Measurements from ENCODE around the gene CDK3. TPM values are rescaled to one million over a fixed set of nuclear protein-coding genes. Genes with fewer than 3 reads are reported as not detected.

Gene CDK3
- total and polyA plus RNA-seq, 2 of the 4 experiments (the other 2 are of a cell fraction): 0.72 to 8.8 TPM

- Histone ChIP-seq H2AK9ac (replicated peaks; ENCODE audit: low read depth, low read length, poor library complexity) (no peak overlapping the region), H4K20me1 (ENCODE audit: insufficient read depth, low read length) (peaks cover 4% of the 10 kb centered on the region; the same call in 1 of the 2 replicates), H2BK20ac (ENCODE audit: low read depth, low read length) (no peak overlapping the region), H3K23ac (ENCODE audit: low read depth, low read length) (no peak overlapping the region), H3K18ac (ENCODE audit: low read depth, low read length) (no peak overlapping the region), H3K4me3 (ENCODE audit: insufficient read depth, low read depth, low read length) (no peak overlapping the region), H2AFZ (replicated peaks; ENCODE audit: low read length, poor library complexity) (no peak overlapping the region), H3K36me3 (ENCODE audit: control insufficient read depth, insufficient read depth, low read length) (peaks cover 18% of the 10 kb centered on the region), H3K9me1 (ENCODE audit: insufficient read depth, low read length) (no peaks in the 10 kb centered on the region; the same call in 1 of the 2 replicates), H2BK5ac (ENCODE audit: low read depth, low read length, poor library complexity, severe bottlenecking) (no peak overlapping the region), H2BK15ac (ENCODE audit: low read depth, low read length) (no peak overlapping the region), H3K27me3 (ENCODE audit: control insufficient read depth, insufficient read depth, low read length) (no peaks in the 10 kb centered on the region), H4K91ac (ENCODE audit: insufficient read depth, low read depth, low read length) (no peak overlapping the region), H3K4me2 (ENCODE audit: low read depth, low read length) (no peak overlapping the region), H2BK120ac (ENCODE audit: low read depth, low read length) (no peak overlapping the region), H3K79me1 (ENCODE audit: low read depth in 1 of 2, low read length in 2 of 2) (peaks cover 22 to 44% of the 10 kb centered on the region in 2 experiments), H3K27ac (ENCODE audit: insufficient read depth, low read length) (no peak overlapping the region), H3K4ac (ENCODE audit: low read depth, low read length) (no peak overlapping the region), H4K8ac (ENCODE audit: low read depth in 2 of 2, low read length in 2 of 2) (no peak overlapping the region), H3K9me3 (ENCODE audit: control insufficient read depth, insufficient read depth, low read length) (no peaks in the 10 kb centered on the region), H4K5ac (ENCODE audit: low read depth, low read length) (no peak overlapping the region), H3K9ac (ENCODE audit: low read depth, low read length) (no peak overlapping the region), H2AK5ac (ENCODE audit: low read depth, low read length) (no peak overlapping the region), H3K14ac (replicated peaks; ENCODE audit: low read depth, low read length) (no peak overlapping the region), H3K4me1 (ENCODE audit: control insufficient read depth, insufficient read depth, low read length) (0 out of 2 replicates have a peak, but pooled peaks cover 2% of the 10 kb centered on the region), H3K56ac (ENCODE audit: extremely low read depth, insufficient read depth, low read length) (no peak overlapping the region)
- intact Hi-C loops (cut with micrococcal nuclease) (no loop called here), dilution Hi-C loops (cut with HindIII; ENCODE audit: low sequenced_read_pairs, unreplicated experiment) (no loop called here), in situ Hi-C loops (cut with MboI; ENCODE audit: low sequenced_read_pairs) (no loop called here)
- 14% methylated on average over 2 of the region's 8 CpGs; no CpG with 5 or more reads in 1 of the 2 experiments for WGBS, 2 experiments (ENCODE audit: extremely low coverage in 2 of 2, insufficient read length in 1 of 2)
- ATAC-seq (ENCODE audit: low read depth) (no peak), DNase-seq (no peak)
- ChIA-PET CTCF (interaction anchor here (0.9 to 1.0 kb wide), 2 partner anchors 13 to 18 kb away, joined by 3 read pairs; partner anchors contain the start of gene FBF1), POLR2A (ENCODE audit: unreplicated experiment) (no interaction called here)
- TF ChIP-seq BHLHE40 (IDR thresholded peaks at IDR 0.05; ENCODE audit: low read depth, low read length) (no peak), RFX5 (IDR thresholded peaks at IDR 0.05; ENCODE audit: low read depth, low read length) (no peak), MXI1 (IDR thresholded peaks at IDR 0.05; ENCODE audit: borderline replicate concordance, low read depth, low read length) (no peak), CTCF (conservative IDR thresholded peaks at IDR 0.05; ENCODE audit: low read depth, low read length) (no peak)
- BruUV-seq (replicated peaks): no TSS peak
These were observed 41.4 kb upstream of the CDK3 start for GRCh38 chr17:75959051-75959838.

All from IMR-90 (cell line).